HCT116 (cell line): ENCODE measurements around the gene DCAF15. TPM values are rescaled to one million over a fixed set of nuclear protein-coding genes. Genes with fewer than 3 reads are reported as not detected.

Experiments used
- ATAC-seq: fragments of 200-7000 bp; cut with Tn5 transposase; 2 replicates; pipeline ENCODE4 v1.9.1; 2020; ENCODE audit warnings: mild to moderate bottlenecking, moderate library complexity
- BruUV-seq: library from RNA; stranded (reverse); fragments of 400-500 nt; replicated peaks from 2 replicates; lab custom pipeline; 2021; lab: Mats Ljungman, UMichigan
- CTCF ChIA-PET: fragments of 300-600 bp; sonication (Branson Sonifier 250); formaldehyde crosslinking; loops from one replicate; lab custom pipeline; 2021; ENCODE audit warnings: antibody characterized with exemption; lab: Charles Lee
- POLR2A ChIA-PET: fragments of 300-600, 350-600 bp; sonication (Branson Sonifier 250); formaldehyde crosslinking; loops from one replicate; lab custom pipeline; 2021; ENCODE audit warnings: antibody characterized with exemption; lab: Charles Lee
- RAD21 ChIA-PET, 2 experiments: fragments of 300-600 bp; sonication (Branson Sonifier 250); formaldehyde crosslinking; loops; one replicate each; lab custom pipeline; 2023; ENCODE audit warnings: low total read pairs in 2 of 2; ENCODE audit not compliant: uncharacterized antibody in 2 of 2, unreplicated experiment in 2 of 2, low non-redundant PET in 1 of 2; lab: Charles Lee
- DNase-seq: peaks from one replicate; pipeline ENCODE4 v3.0.0-alpha.2; 2010; ENCODE audit warnings: low read depth, low spot score
- H2AFZ ChIP-seq: fragments of 200-600 bp; shearing (Covaris generic), sonication (generic); 2 replicates; pipeline ENCODE4 v1.6.1; 2017; ENCODE audit warnings: low read depth, mixed run types, mixed read lengths, antibody characterized with exemption, low read length; ENCODE audit not compliant: poor library complexity, severe bottlenecking
- H3K27ac ChIP-seq: 2 replicates; pipeline ENCODE4 v1.5.1; 2012; ENCODE audit warnings: low read depth, low read length
- H3K27me3 ChIP-seq: fragments of 200-600 bp; sonication (generic); 2 replicates; pipeline ENCODE4 v1.6.1; 2016; ENCODE audit warnings: mixed run types, low read length, mixed read lengths; ENCODE audit not compliant: insufficient read depth
- H3K36me3 ChIP-seq, 2 experiments: fragments of 200-500 bp in 1 of 2; fragments of 200-600 bp in 1 of 2; sonication (Bioruptor generic) in 1 of 2; sonication (generic) in 1 of 2; 2 replicates each; pipeline versions ENCODE4 v1.5.1 to v1.6.1; 2014 to 2016; ENCODE audit warnings: low read length in 2 of 2, inconsistent platforms in 1 of 2, mixed read lengths in 1 of 2, mixed run types in 1 of 2; ENCODE audit not compliant: insufficient read depth in 2 of 2, control insufficient read depth in 1 of 2
- H3K4me1 ChIP-seq, 2 experiments: fragments of 200-600 bp in 1 of 2; sonication (generic) in 1 of 2; 2 replicates each; pipeline versions ENCODE4 v1.5.1 to v1.6.1; 2012 to 2017; ENCODE audit warnings: low read length in 2 of 2, inconsistent platforms in 1 of 2, mild to moderate bottlenecking in 1 of 2, mixed read lengths in 1 of 2, mixed run types in 1 of 2, moderate library complexity in 1 of 2; ENCODE audit not compliant: insufficient read depth in 2 of 2, control insufficient read depth in 1 of 2
- H3K4me2 ChIP-seq: fragments of 200-600 bp; sonication (generic); 2 replicates; pipeline ENCODE4 v1.6.1; 2017; ENCODE audit warnings: mixed run types, low read length, mixed read lengths
- H3K4me3 ChIP-seq, 2 experiments: fragments of 200-600 bp in 1 of 2; sonication (generic) in 1 of 2; replicated peaks in 1 of 2; 2 replicates each; pipeline ENCODE4 v1.5.1; 2011 to 2016; ENCODE audit warnings: low read length in 2 of 2, control low read depth in 1 of 2, low read depth in 1 of 2, mild to moderate bottlenecking in 1 of 2, mixed read lengths in 1 of 2, mixed run types in 1 of 2
- H3K79me2 ChIP-seq: fragments of 200-600 bp; sonication (generic); 2 replicates; pipeline ENCODE4 v1.6.1; 2017; ENCODE audit warnings: mild to moderate bottlenecking, mixed run types, low read length, moderate library complexity, mixed read lengths; ENCODE audit not compliant: insufficient read depth
- H3K9ac ChIP-seq: fragments of 200-600 bp; sonication (generic); 2 replicates; pipeline ENCODE4 v1.6.1; 2016; ENCODE audit warnings: low read length, mixed read lengths
- H3K9me2 ChIP-seq: fragments of 200-600 bp; sonication (generic), shearing (Covaris generic); 2 replicates; pipeline ENCODE4 v1.6.1; 2017; ENCODE audit warnings: mixed run types, mild to moderate bottlenecking, moderate library complexity; ENCODE audit not compliant: insufficient read depth
- H3K9me3 ChIP-seq, 2 experiments: fragments of 200-500 bp in 1 of 2; fragments of 200-600 bp in 1 of 2; sonication (Bioruptor generic) in 1 of 2; sonication (generic) in 1 of 2; 2 replicates each; pipeline ENCODE4 v1.6.1; 2014 to 2017; ENCODE audit warnings: low read length in 2 of 2, mixed read lengths in 2 of 2, inconsistent platforms in 1 of 2, low read depth in 1 of 2, mild to moderate bottlenecking in 1 of 2, mixed run types in 1 of 2, moderate library complexity in 1 of 2; ENCODE audit not compliant: control insufficient read depth in 1 of 2, insufficient read depth in 1 of 2
- H4K20me1 ChIP-seq: fragments of 200-600 bp; sonication (generic), shearing (Covaris generic); 2 replicates; pipeline ENCODE4 v1.6.1; 2017; ENCODE audit warnings: mixed run types, mild to moderate bottlenecking, moderate library complexity; ENCODE audit not compliant: insufficient read depth
- ATF3 ChIP-seq: IDR thresholded peaks from 2 replicates; pipeline ENCODE4 v1.6.1; 2012
- CEBPB ChIP-seq: IDR thresholded peaks from 2 replicates; pipeline ENCODE4 v1.6.1; 2012; ENCODE audit warnings: low read depth
- CTCF ChIP-seq, 3 experiments: fragments of 200-600 bp in 1 of 3; sonication (generic) in 1 of 3; IDR thresholded peaks in 2 of 3; conservative IDR thresholded peaks in 1 of 3; 2 replicates each; pipeline ENCODE4 v1.5.1; 2012 to 2017; ENCODE audit warnings: low read depth in 2 of 3, low read length in 2 of 3, antibody characterized with exemption in 1 of 3, borderline replicate concordance in 1 of 3, control low read depth in 1 of 3, mild to moderate bottlenecking in 1 of 3, mixed read lengths in 1 of 3, mixed run types in 1 of 3, moderate library complexity in 1 of 3; ENCODE audit not compliant: insufficient read depth in 1 of 3
- ELF1 ChIP-seq: IDR thresholded peaks from 2 replicates; pipeline ENCODE4 v1.6.1; 2012; ENCODE audit warnings: low read depth, borderline replicate concordance
- JUND ChIP-seq: IDR thresholded peaks from 2 replicates; pipeline ENCODE4 v1.6.1; 2012
- RAD21 ChIP-seq: IDR thresholded peaks from 2 replicates; pipeline ENCODE4 v1.6.1; 2012; ENCODE audit warnings: low read depth, mild to moderate bottlenecking
- SP1 ChIP-seq: IDR thresholded peaks from 2 replicates; pipeline ENCODE4 v1.6.1; 2012; ENCODE audit warnings: low read depth
- YY1 ChIP-seq: IDR thresholded peaks from 2 replicates; pipeline ENCODE4 v1.6.1; 2011; ENCODE audit warnings: low read length, low read depth, moderate library complexity, mild to moderate bottlenecking; ENCODE audit not compliant: insufficient replicate concordance; ENCODE audit errors: extremely low read depth
- ZBTB33 ChIP-seq: IDR thresholded peaks from 2 replicates; pipeline ENCODE4 v1.6.1; 2011; ENCODE audit warnings: mild to moderate bottlenecking, low read length, moderate library complexity; ENCODE audit not compliant: insufficient replicate concordance; ENCODE audit errors: extremely low read depth
- ZFX ChIP-seq: fragments of 450-650 bp; IDR thresholded peaks from 2 replicates; pipeline ENCODE4 v1.6.1; 2017
- ZNF274 ChIP-seq: fragments of 200-500 bp; sonication (Bioruptor generic); IDR thresholded peaks from 2 replicates; pipeline ENCODE4 v1.6.1; 2014; ENCODE audit warnings: mild to moderate bottlenecking, low read depth, low read length, inconsistent platforms
- intact Hi-C: fragments of 100-400 bp; cut with micrococcal nuclease; formaldehyde crosslinking; loops from 2 replicates; pipeline ENCODE4 v1.10.0; 2022
- total RNA-seq: library from RNA; stranded (reverse); gene quantifications from one replicate; pipeline ENCODE4 v1.2.1, GENCODE V29; 2021; ENCODE audit not compliant: unreplicated experiment

DCAF15 gene
- total RNA-seq, 1 experiment from 2014 or later = 46.2 TPM

- H3K27me3 ChIP-seq = no peaks in the 10 kb centered on the region
- peaks cover under 1 to 16% of the 10 kb centered on the region in 2 experiments; a peak in 1 of 4 replicates for H3K36me3 ChIP-seq
- H3K27ac ChIP-seq = no peak overlapping the region
- RAD21 ChIA-PET = no interaction called here
- TF ChIP-seq ELF1 (no peak), SP1 (no peak), ZNF274 (no peak)
- 0 out of 2 replicates have a peak, but pooled peaks cover 6% of the 10 kb centered on the region for H3K79me2 ChIP-seq
- no TSS peak for BruUV-seq
- ATAC-seq (no peak), DNase-seq (no peak)
- no peaks in the 10 kb centered on the region for H3K4me1 ChIP-seq
- H3K4me2 ChIP-seq = no peak overlapping the region
- H3K9ac ChIP-seq = no peak overlapping the region
- no peak overlapping the region for H3K4me3 ChIP-seq
- CTCF ChIA-PET = no interaction called here
- peaks cover 6 to 7% of the 10 kb centered on the region in 2 experiments; a peak in 2 of 4 replicates for H3K9me3 ChIP-seq
- POLR2A ChIA-PET = no interaction called here
- H4K20me1 ChIP-seq = no peaks in the 10 kb centered on the region
- H3K9me2 ChIP-seq = no peaks in the 10 kb centered on the region
- intact Hi-C loops = no loop called here
- H2AFZ ChIP-seq = no peak overlapping the region
These were observed 43.8 kb downstream of the DCAF15 start for GRCh38 chr19:13995878-13996765.

- Histone ChIP-seq H3K79me2 (0 out of 2 replicates have a peak, but pooled peaks cover 9% of the 10 kb centered on the region), H3K27ac (no peak overlapping the region), H3K4me3 (no peak overlapping the region), H3K9ac (no peak overlapping the region), H2AFZ (no peak overlapping the region), H3K27me3 (no peaks in the 10 kb centered on the region), H3K36me3 (0 out of 4 replicates have a peak, but pooled peaks cover 0 to 16% of the 10 kb centered on the region in 2 experiments), H3K4me1 (no peaks in the 10 kb centered on the region), H3K9me2 (no peaks in the 10 kb centered on the region), H3K9me3 (peaks cover 6 to 7% of the 10 kb centered on the region in 2 experiments; a peak in 2 of 4 replicates), H3K4me2 (no peak overlapping the region), H4K20me1 (no peaks in the 10 kb centered on the region)
- CTCF ChIA-PET = no interaction called here
- BruUV-seq = no TSS peak
- intact Hi-C loops = no loop called here
- no peak for DNase-seq
- POLR2A ChIA-PET = no interaction called here
- no peak for ATAC-seq
- RAD21 ChIA-PET = no interaction called here
- TF ChIP-seq ZNF274 = no peak
- no peak for TF ChIP-seq ZFX
- no peak for TF ChIP-seq RAD21
- TF ChIP-seq CEBPB = no peak
- no peak for TF ChIP-seq JUND
- no peak for TF ChIP-seq CTCF (IDR thresholded peaks at IDR 0.05 in 2 of 3, conservative IDR thresholded peaks at IDR 0.05 in 1 of 3; ENCODE audit: borderline replicate concordance in 1 of 3, insufficient read depth in 1 of 3, low read depth in 2 of 3, low read length in 2 of 3)
- TF ChIP-seq ZBTB33 = no peak
- TF ChIP-seq YY1 = no peak
- no peak for TF ChIP-seq ATF3
These were observed 44.8 kb downstream of the DCAF15 start for GRCh38 chr19:13996928-13997630.
